HepG2 (cell line): ENCODE measurements around the gene ANK3. TPM values are rescaled to one million over a fixed set of nuclear protein-coding genes. Genes with fewer than 3 reads are reported as not detected.

ENCODE experiments used
- ATAC-seq: fragments of 200-7000 bp; cut with Tn5 transposase; 3 replicates; pipeline ENCODE4 v1.9.1; 2020; ENCODE audit warnings: mild to moderate bottlenecking, moderate library complexity
- BruUV-seq: library from RNA; stranded (reverse); fragments of 400-500 nt; replicated peaks from 2 replicates; lab custom pipeline; 2021; lab: Mats Ljungman, UMichigan
- CTCF ChIA-PET: fragments of 300-600 bp; formaldehyde crosslinking; extraction: SDS; loops from one replicate; lab custom pipeline; 2021; ENCODE audit warnings: low total read pairs, inconsistent platforms, low intra/inter-chr PET ratio; lab: Yijun Ruan, JAX
- POLR2A ChIA-PET: fragments of 350-600 bp; sonication (Branson Sonifier 250); formaldehyde crosslinking; loops from one replicate; lab custom pipeline; 2020; ENCODE audit warnings: antibody characterized with exemption, inconsistent platforms; lab: Yijun Ruan, JAX
- DNase-seq: peaks from one replicate; pipeline ENCODE4 v3.0.0-alpha.2; 2015; ENCODE audit warnings: low spot score
- FAIRE-seq: peaks from 3 replicates; lab custom pipeline; 2011; peaks lifted over from hg19 to GRCh38; lab: Jason Lieb, UNC
- H2AFZ ChIP-seq: one replicate; pipeline ENCODE4 v1.6.1; 2011; ENCODE audit warnings: low read length, inconsistent platforms
- H3K27ac ChIP-seq: fragments of 300-600 bp; 3 replicates; pipeline ENCODE4 v1.8.0; 2011; ENCODE audit warnings: mixed run types, mild to moderate bottlenecking, mixed read lengths, low read length, inconsistent platforms; ENCODE audit not compliant: insufficient read depth; ENCODE audit errors: extremely low read length
- H3K27me3 ChIP-seq, 2 experiments: fragments of 200-600 bp in 1 of 2; 2 replicates in 1 of 2; 3 replicates in 1 of 2; pipeline versions ENCODE4 v1.6.0 to v1.8.0; 2011; ENCODE audit warnings: low read length in 2 of 2, mild to moderate bottlenecking in 2 of 2, moderate library complexity in 2 of 2, inconsistent platforms in 1 of 2; ENCODE audit not compliant: insufficient read depth in 2 of 2, control insufficient read depth in 1 of 2
- H3K36me3 ChIP-seq, 2 experiments: fragments of 200-600 bp in 1 of 2; replicated peaks in 1 of 2; 2 replicates in 1 of 2; 3 replicates in 1 of 2; pipeline versions ENCODE4 v1.5.1 to v1.8.0; 2011; ENCODE audit warnings: low read length in 2 of 2, inconsistent platforms in 1 of 2; ENCODE audit not compliant: insufficient read depth in 2 of 2, control insufficient read depth in 1 of 2
- H3K4me1 ChIP-seq: 2 replicates; pipeline ENCODE4 v1.5.1; 2012; ENCODE audit warnings: low read length, inconsistent platforms; ENCODE audit not compliant: insufficient read depth
- H3K4me2 ChIP-seq: 2 replicates; pipeline ENCODE4 v1.6.0; 2011; ENCODE audit warnings: low read depth, low read length, inconsistent platforms
- H3K4me3 ChIP-seq, 3 experiments: fragments of 200-600 bp in 1 of 3; sonication (generic), shearing (Covaris generic) in 1 of 3; replicated peaks in 1 of 3; 2 replicates each; pipeline ENCODE4 v1.5.1; 2011 to 2016; ENCODE audit warnings: low read length in 3 of 3, inconsistent platforms in 2 of 3, low read depth in 2 of 3, mild to moderate bottlenecking in 2 of 3, control low read depth in 1 of 3, mixed read lengths in 1 of 3; ENCODE audit not compliant: insufficient read depth in 1 of 3
- H3K79me2 ChIP-seq: one replicate; pipeline ENCODE4 v1.6.1; 2011; ENCODE audit warnings: low read length, inconsistent platforms; ENCODE audit not compliant: insufficient read depth
- H3K9ac ChIP-seq: 2 replicates; pipeline ENCODE4 v1.6.0; 2011; ENCODE audit warnings: mild to moderate bottlenecking, low read depth, low read length, inconsistent platforms; ENCODE audit not compliant: insufficient read depth
- H3K9me3 ChIP-seq: 2 replicates; pipeline ENCODE4 v1.5.1; 2012; ENCODE audit warnings: mild to moderate bottlenecking, low read length
- H4K20me1 ChIP-seq: 2 replicates; pipeline ENCODE4 v1.6.0; 2011; ENCODE audit warnings: inconsistent platforms, mild to moderate bottlenecking, low read length, moderate library complexity; ENCODE audit not compliant: insufficient read depth
- ATF2 ChIP-seq: sonication (generic); formaldehyde crosslinking; IDR thresholded peaks from 2 replicates; pipeline ENCODE4 v1.4.0; 2020; ENCODE audit warnings: missing genetic modification reagents
- KAT2B ChIP-seq: fragments of 150-350 bp; IDR thresholded peaks from 2 replicates; pipeline ENCODE4 v1.6.1; 2014; ENCODE audit warnings: low read depth, low read length, borderline replicate concordance
- RAD51 ChIP-seq: fragments of 450-650 bp; IDR thresholded peaks from 2 replicates; pipeline ENCODE4 v1.6.1; 2016; ENCODE audit warnings: borderline replicate concordance
- TBX2 ChIP-seq: sonication (generic); formaldehyde crosslinking; IDR thresholded peaks from 2 replicates; pipeline ENCODE4 v1.5.0; 2020; ENCODE audit warnings: missing genetic modification reagents, mild to moderate bottlenecking, borderline replicate concordance
- TFE3 ChIP-seq: IDR thresholded peaks from 2 replicates; pipeline ENCODE4 v1.6.1; 2016
- ZFP1 ChIP-seq: IDR thresholded peaks from 2 replicates; pipeline ENCODE4 v1.6.1; 2016
- ZNF18 ChIP-seq: sonication (generic); formaldehyde crosslinking; IDR thresholded peaks from 2 replicates; pipeline ENCODE4 v1.8.0; 2022; ENCODE audit warnings: mild to moderate bottlenecking, missing genetic modification reagents; ENCODE audit not compliant: insufficient replicate concordance
- ZNF451 ChIP-seq: sonication (generic); formaldehyde crosslinking; IDR thresholded peaks from 2 replicates; pipeline ENCODE4 v1.5.0; 2020; ENCODE audit warnings: mild to moderate bottlenecking, missing genetic modification reagents
- ZNF713 ChIP-seq: sonication (generic); formaldehyde crosslinking; IDR thresholded peaks from 2 replicates; pipeline ENCODE4 v1.4.0; 2020; ENCODE audit warnings: mild to moderate bottlenecking, missing genetic modification reagents
- ZNF780A ChIP-seq: sonication (generic); formaldehyde crosslinking; IDR thresholded peaks from 2 replicates; pipeline ENCODE4 v1.8.0; 2022; ENCODE audit warnings: mild to moderate bottlenecking, missing genetic modification reagents, moderate library complexity
- ZNF788 ChIP-seq: sonication (generic); formaldehyde crosslinking; IDR thresholded peaks from 2 replicates; pipeline ENCODE4 v1.5.0; 2020; ENCODE audit warnings: mild to moderate bottlenecking, missing genetic modification reagents, borderline replicate concordance
- ZSCAN12 ChIP-seq: sonication (generic); formaldehyde crosslinking; IDR thresholded peaks from 2 replicates; pipeline ENCODE4 v1.9.0; 2021; ENCODE audit warnings: mild to moderate bottlenecking, missing genetic modification reagents
- WGBS: methylation state at CpG from one replicate; pipeline ENCODE4 v1.1.6; 2017; ENCODE audit warnings: low lambda C conversion rate; 5-methylcytosine and 5-hydroxymethylcytosine counted together
- in situ Hi-C: cut with HindIII; loops from 2 replicates; pipeline ENCODE4 v1.10.0; 2017; ENCODE audit warnings: low pct_unique_long_range_greater_than_20kb; ENCODE audit not compliant: extremely low pct_ligation_motif_present
- intact Hi-C: fragments of 100-400 bp; cut with micrococcal nuclease; formaldehyde crosslinking; loops from one replicate; pipeline ENCODE4 v1.10.0; 2022; ENCODE audit not compliant: unreplicated experiment
- polyA plus RNA-seq, 8 experiments: library from polyadenylated mRNA; depleted of rRNA in 3 of 8; stranded (reverse) in 7 of 8; unstranded in 1 of 8; fragments of >200 nt; fragmentation: Illumina TruSeq in 4 of 8; extraction: Trizol in 4 of 8; gene quantifications; 2 replicates each; pipeline versions ENCODE4 v1.2.1 to v1.2.3, GENCODE V29; 2011 to 2016; ENCODE audit warnings: low read depth in 4 of 8, missing spikeins in 1 of 8, mixed read lengths in 1 of 8; ENCODE audit not compliant: insufficient read depth in 1 of 8
- total RNA-seq, 5 experiments: library from RNA; depleted of rRNA; stranded (reverse); fragments of >200 nt; fragmentation: Illumina TruSeq; extraction: Trizol; gene quantifications; 2 replicates each; pipeline ENCODE4 v1.2.3, GENCODE V29; 2016; ENCODE audit warnings: low read depth in 1 of 5
- TF ChIP-seq, protein P1 (sequence below): sonication (generic); formaldehyde crosslinking; IDR thresholded peaks from 2 replicates; pipeline ENCODE4 v1.5.0; 2020; ENCODE audit warnings: missing genetic modification reagents
- TF ChIP-seq, protein P2 (sequence below): sonication (generic); formaldehyde crosslinking; IDR thresholded peaks from 2 replicates; pipeline ENCODE4 v1.5.0; 2020; ENCODE audit warnings: missing genetic modification reagents, mild to moderate bottlenecking, borderline replicate concordance

Gene ANK3
- total and polyA plus RNA-seq, 2 of the 13 experiments (the other 11 are each of a cell fraction or from before 2014, with no cell fraction given), result not detected

- BruUV-seq, result no TSS peak
- intact Hi-C loops (no loop called here), in situ Hi-C loops (loop anchor here (25.0 kb wide), 2 partner anchors 183 to 1258 kb away; no protein-coding TSS in a partner anchor)
- no peaks in the 10 kb centered on the region for H4K20me1 ChIP-seq
- H3K27ac ChIP-seq, result no peak overlapping the region
- H3K4me1 ChIP-seq, result no peaks in the 10 kb centered on the region
- no peak for TF ChIP-seq ZNF788 (CRISPR knock-in tag)
- TF ChIP-seq ZNF780A (CRISPR knock-in tag), result no peak
- no peak for TF ChIP-seq ZNF451 (CRISPR knock-in tag)
- TF ChIP-seq TFE3 (CRISPR knock-in tag), result no peak
- no peak for TF ChIP-seq ZNF18 (CRISPR knock-in tag)
- TF ChIP-seq, protein P1, sequence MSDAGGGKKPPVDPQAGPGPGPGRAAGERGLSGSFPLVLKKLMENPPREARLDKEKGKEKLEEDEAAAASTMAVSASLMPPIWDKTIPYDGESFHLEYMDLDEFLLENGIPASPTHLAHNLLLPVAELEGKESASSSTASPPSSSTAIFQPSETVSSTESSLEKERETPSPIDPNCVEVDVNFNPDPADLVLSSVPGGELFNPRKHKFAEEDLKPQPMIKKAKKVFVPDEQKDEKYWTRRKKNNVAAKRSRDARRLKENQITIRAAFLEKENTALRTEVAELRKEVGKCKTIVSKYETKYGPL (CRISPR knock-in tag), result no peak
- TF ChIP-seq TBX2 (CRISPR knock-in tag), result no peak
- TF ChIP-seq ATF2 (CRISPR knock-in tag), result no peak
- TF ChIP-seq, protein P2, sequence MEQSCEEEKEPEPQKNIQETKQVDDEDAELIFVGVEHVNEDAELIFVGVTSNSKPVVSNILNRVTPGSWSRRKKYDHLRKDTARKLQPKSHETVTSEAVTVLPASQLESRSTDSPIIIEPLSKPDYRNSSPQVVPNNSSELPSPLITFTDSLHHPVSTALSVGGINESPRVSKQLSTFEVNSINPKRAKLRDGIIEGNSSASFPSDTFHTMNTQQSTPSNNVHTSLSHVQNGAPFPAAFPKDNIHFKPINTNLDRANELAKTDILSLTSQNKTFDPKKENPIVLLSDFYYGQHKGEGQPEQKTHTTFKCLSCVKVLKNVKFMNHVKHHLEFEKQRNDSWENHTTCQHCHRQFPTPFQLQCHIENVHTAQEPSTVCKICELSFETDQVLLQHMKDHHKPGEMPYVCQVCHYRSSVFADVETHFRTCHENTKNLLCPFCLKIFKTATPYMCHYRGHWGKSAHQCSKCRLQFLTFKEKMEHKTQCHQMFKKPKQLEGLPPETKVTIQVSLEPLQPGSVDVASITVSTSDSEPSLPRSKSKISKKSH (CRISPR knock-in tag), result no peak
- TF ChIP-seq KAT2B, result no peak
- TF ChIP-seq RAD51, result no peak
- no peak for TF ChIP-seq ZSCAN12
- no peak for TF ChIP-seq ZFP1 (CRISPR knock-in tag)
- no peak for TF ChIP-seq ZNF713 (CRISPR knock-in tag)
- CTCF ChIA-PET, result no interaction called here
- ATAC-seq, result no peak
- POLR2A ChIA-PET, result no interaction called here
- H2AFZ ChIP-seq, result no peak overlapping the region
- no peak for FAIRE-seq
- H3K27me3 ChIP-seq, result no peaks in the 10 kb centered on the region
- no peak for DNase-seq
- WGBS, result 14% methylated on average over 2 of the region's 2 CpGs
- H3K4me3 ChIP-seq, result no peak overlapping the region
- H3K9ac ChIP-seq, result no peak overlapping the region
- no peaks in the 10 kb centered on the region for H3K9me3 ChIP-seq
- no peaks in the 10 kb centered on the region for H3K79me2 ChIP-seq
- no peak overlapping the region for H3K4me2 ChIP-seq
- no peaks in the 10 kb centered on the region for H3K36me3 ChIP-seq
Measured at GRCh38 chr10:60044971-60045370, 344.7 kb downstream of the ANK3 start.
